ENCODE results near the gene MYH7. TPM values are rescaled to one million over a fixed set of nuclear protein-coding genes. Genes with fewer than 3 reads are reported as not detected.

Gene MYH7
- polyA plus RNA-seq, 1 donor from 2014 or later = 0.12 TPM

GRCh38 chr14:23441076-23441475 is 5.6 kb upstream of the MYH7 start:
- no peak overlapping the region for H3K4me3 ChIP-seq (ENCODE audit: low read length)
- no peaks in the 10 kb centered on the region for H3K27me3 ChIP-seq (ENCODE audit: insufficient read depth, low read depth, low read length)
- H3K9me3 ChIP-seq (ENCODE audit: low read length) = no peaks in the 10 kb centered on the region
- no peaks in the 10 kb centered on the region for H3K79me2 ChIP-seq (replicated peaks; ENCODE audit: insufficient read depth, low read length)
- H3K9me2 ChIP-seq (ENCODE audit: insufficient read depth, low read length) = no peaks in the 10 kb centered on the region
- no peak for TF ChIP-seq CTCF (IDR thresholded peaks at IDR 0.05; ENCODE audit: poor library complexity, severe bottlenecking)
- TF ChIP-seq EP300 (conservative IDR thresholded peaks at IDR 0.05; ENCODE audit: poor library complexity, severe bottlenecking) = no peak
- TF ChIP-seq MXI1 (conservative IDR thresholded peaks at IDR 0.05; ENCODE audit: poor library complexity, severe bottlenecking) = no peak
- TF ChIP-seq REST (IDR thresholded peaks at IDR 0.05; ENCODE audit: borderline replicate concordance) = no peak
- no peak for TF ChIP-seq POLR2AphosphoS5 (IDR thresholded peaks at IDR 0.05)
- no peak for TF ChIP-seq EZH2 (IDR thresholded peaks at IDR 0.05; ENCODE audit: borderline replicate concordance, insufficient read depth, low read length, poor library complexity, severe bottlenecking)
- TF ChIP-seq RAD21 (conservative IDR thresholded peaks at IDR 0.05) = no peak
- no peak for TF ChIP-seq SMC3 (conservative IDR thresholded peaks at IDR 0.05; ENCODE audit: poor library complexity)
- no peak for TF ChIP-seq TAF1 (IDR thresholded peaks at IDR 0.05; ENCODE audit: low read depth)
- H3K27ac ChIP-seq (ENCODE audit: low read length) = no peak overlapping the region
- no peaks in the 10 kb centered on the region for H3K36me3 ChIP-seq (ENCODE audit: insufficient read depth, low read length)
- H2AFZ ChIP-seq (ENCODE audit: low read depth, low read length) = no peak overlapping the region
- no peak overlapping the region for H3K4me2 ChIP-seq (ENCODE audit: low read length)
- no peaks in the 10 kb centered on the region for H4K20me1 ChIP-seq (ENCODE audit: insufficient read depth)
- no peak overlapping the region for H3K9ac ChIP-seq (ENCODE audit: low read length)
- H3F3A ChIP-seq (ENCODE audit: insufficient read depth, low read length, poor library complexity, severe bottlenecking) = peaks cover 2% of the 10 kb centered on the region

- TF ChIP-seq TAF1 (IDR thresholded peaks at IDR 0.05; ENCODE audit: low read depth) = no peak
- no peak for TF ChIP-seq RAD21 (conservative IDR thresholded peaks at IDR 0.05)
- no peak for TF ChIP-seq SMC3 (conservative IDR thresholded peaks at IDR 0.05; ENCODE audit: poor library complexity)
- no peak for TF ChIP-seq POLR2AphosphoS5 (IDR thresholded peaks at IDR 0.05)
- TF ChIP-seq MXI1 (conservative IDR thresholded peaks at IDR 0.05; ENCODE audit: poor library complexity, severe bottlenecking) = no peak
- no peak for TF ChIP-seq CTCF (IDR thresholded peaks at IDR 0.05; ENCODE audit: poor library complexity, severe bottlenecking)
- TF ChIP-seq EP300 (conservative IDR thresholded peaks at IDR 0.05; ENCODE audit: poor library complexity, severe bottlenecking) = no peak
- no peak for TF ChIP-seq REST (IDR thresholded peaks at IDR 0.05; ENCODE audit: borderline replicate concordance)
- TF ChIP-seq EZH2 (IDR thresholded peaks at IDR 0.05; ENCODE audit: borderline replicate concordance, insufficient read depth, low read length, poor library complexity, severe bottlenecking) = no peak
- Histone ChIP-seq H3K9me3 (ENCODE audit: low read length) (no peaks in the 10 kb centered on the region), H3F3A (ENCODE audit: insufficient read depth, low read length, poor library complexity, severe bottlenecking) (peaks cover 5% of the 10 kb centered on the region), H4K20me1 (ENCODE audit: insufficient read depth) (no peaks in the 10 kb centered on the region), H3K27me3 (ENCODE audit: insufficient read depth, low read depth, low read length) (no peaks in the 10 kb centered on the region), H3K4me3 (ENCODE audit: low read length) (no peak overlapping the region), H3K79me2 (replicated peaks; ENCODE audit: insufficient read depth, low read length) (no peaks in the 10 kb centered on the region), H3K27ac (ENCODE audit: low read length) (no peak overlapping the region), H3K9ac (ENCODE audit: low read length) (peak overlapping the region; percentile 13), H3K36me3 (ENCODE audit: insufficient read depth, low read length) (no peaks in the 10 kb centered on the region), H3K4me2 (ENCODE audit: low read length) (no peak overlapping the region), H2AFZ (ENCODE audit: low read depth, low read length) (no peak overlapping the region), H3K9me2 (ENCODE audit: insufficient read depth, low read length) (no peaks in the 10 kb centered on the region)
Observed at GRCh38 chr14:23439107-23439835, 3.8 kb upstream of the MYH7 start.

Data from neural cell (in vitro differentiated cells).